T-helper 2 cell treated with Interferon-gamma antibody and Interleukin-4, amounts not matched to agents 100 ng/mL and 5 ng/mL, for 36 hours (primary cell): Measurements from ENCODE around the gene MIXL1. TPM values are rescaled to one million over a fixed set of nuclear protein-coding genes. Genes with fewer than 3 reads are reported as not detected.
"Not testable (repeated sequence)": the region's sequence is repeated elsewhere in the genome, so short reads cannot be mapped to it uniquely, and the experiment has no call there.

Experiments used
- intact Hi-C: fragments of 100-400 bp; cut with micrococcal nuclease; formaldehyde crosslinking; loops from one replicate; pipeline ENCODE4 v1.15.1; 2023
- total RNA-seq: library from RNA; stranded (reverse); gene quantifications from 2 replicates; pipeline ENCODE4 v1.2.3, GENCODE V29; 2022

Gene MIXL1
- not detected in 2 replicates for total RNA-seq

GRCh38 chr1:226223157-226223785 is at the start of gene MIXL1:
TSS of gene MIXL1 (plus strand) at chr1:226223664. CDS start at chr1:226223682, 18 bp downstream.
- intact Hi-C loops, result no loop called here

GRCh38 chr1:226176870-226177269 is 46.6 kb upstream of the MIXL1 start:
- intact Hi-C loops, result no loop called here

- intact Hi-C loops, result loop anchor here (10.0 kb wide), 1 partner anchor 717 kb away; no protein-coding TSS in a partner anchor
Measured at GRCh38 chr1:226181996-226182714, 41.3 kb upstream of the MIXL1 start.

- intact Hi-C loops, result loop anchor here (1.0 to 10.0 kb wide), 7 partner anchors 63 to 753 kb away; partner anchors contain the start of genes H3-3A, LIN9, PARP1 and SDE2
Measured at GRCh38 chr1:226185141-226186036, 38.1 kb upstream of the MIXL1 start.

GRCh38 chr1:226186124-226187018 is 37.1 kb upstream of the MIXL1 start, which contains the start of gene ACBD3:
TSS of gene ACBD3 (minus strand) at chr1:226186741. CDS start at chr1:226186675, 66 bp downstream.
- intact Hi-C loops, result loop anchor here (1.0 to 10.0 kb wide), 7 partner anchors 64 to 752 kb away; partner anchors contain the start of genes H3-3A, LIN9, PARP1 and SDE2

- intact Hi-C loops, result loop anchor here (2.0 to 10.0 kb wide), 6 partner anchors 64 to 752 kb away; partner anchors contain the start of genes LIN9, PARP1 and SDE2
Measured at GRCh38 chr1:226187019-226187322, 36.5 kb upstream of the MIXL1 start.

- intact Hi-C loops, result loop anchor here (2.0 to 10.0 kb wide), 6 partner anchors 65 to 751 kb away; partner anchors contain the start of genes LIN9, PARP1 and SDE2
Measured at GRCh38 chr1:226187380-226187779, 36.1 kb upstream of the MIXL1 start.

- intact Hi-C loops, result no loop called here
Measured at GRCh38 chr1:226195144-226195543, 28.3 kb upstream of the MIXL1 start.

- intact Hi-C loops, result no loop called here
Measured at GRCh38 chr1:226199971-226200370, 23.5 kb upstream of the MIXL1 start.

GRCh38 chr1:226201029-226201593 is 22.4 kb upstream of the MIXL1 start:
- intact Hi-C loops, result loop anchor here (1.0 kb wide), 1 partner anchor 132 kb away; no protein-coding TSS in a partner anchor

- intact Hi-C loops, result no loop called here
Measured at GRCh38 chr1:226202246-226202645, 21.2 kb upstream of the MIXL1 start.

GRCh38 chr1:226202666-226203065 is 20.8 kb upstream of the MIXL1 start:
- intact Hi-C loops, result not testable (repeated sequence)

GRCh38 chr1:226203240-226203639 is 20.2 kb upstream of the MIXL1 start:
- intact Hi-C loops, result no loop called here

- intact Hi-C loops, result no loop called here
Measured at GRCh38 chr1:226203655-226204054, 19.8 kb upstream of the MIXL1 start.

GRCh38 chr1:226204198-226204597 is 19.3 kb upstream of the MIXL1 start:
- intact Hi-C loops, result no loop called here

GRCh38 chr1:226207048-226207447 is 16.4 kb upstream of the MIXL1 start:
- intact Hi-C loops, result no loop called here

- intact Hi-C loops, result no loop called here
Measured at GRCh38 chr1:226209307-226210059, 14.0 kb upstream of the MIXL1 start.

- intact Hi-C loops, result no loop called here
Measured at GRCh38 chr1:226210571-226211176, 12.8 kb upstream of the MIXL1 start.
